Measurements from ENCODE around the gene CTDSPL.
"Not testable (repeated sequence)": the region's sequence is repeated elsewhere in the genome, so short reads cannot be mapped to it uniquely, and the experiment has no call there.

CTDSPL gene

DNA sequence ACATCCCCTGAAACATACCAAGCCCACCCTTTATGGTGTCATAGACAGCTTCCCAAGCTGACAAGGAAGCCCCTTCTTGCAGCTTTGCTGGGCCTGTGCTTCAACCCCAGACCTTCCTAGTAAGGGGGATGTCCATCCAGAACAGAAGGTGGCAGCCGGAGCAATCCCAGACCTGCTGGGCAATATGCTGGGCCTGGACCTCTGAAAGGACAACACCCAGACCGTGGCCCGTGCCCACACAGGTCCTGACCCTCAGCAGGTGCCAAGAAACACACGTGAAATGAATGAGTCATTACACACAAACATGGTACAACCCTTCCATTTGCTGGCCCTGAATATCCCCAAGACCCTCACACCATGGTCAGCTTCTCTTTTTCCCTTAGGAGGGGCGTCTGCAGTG lies 109.1 kb downstream of the CTDSPL start:
- DNase-seq = no peak

DNA sequence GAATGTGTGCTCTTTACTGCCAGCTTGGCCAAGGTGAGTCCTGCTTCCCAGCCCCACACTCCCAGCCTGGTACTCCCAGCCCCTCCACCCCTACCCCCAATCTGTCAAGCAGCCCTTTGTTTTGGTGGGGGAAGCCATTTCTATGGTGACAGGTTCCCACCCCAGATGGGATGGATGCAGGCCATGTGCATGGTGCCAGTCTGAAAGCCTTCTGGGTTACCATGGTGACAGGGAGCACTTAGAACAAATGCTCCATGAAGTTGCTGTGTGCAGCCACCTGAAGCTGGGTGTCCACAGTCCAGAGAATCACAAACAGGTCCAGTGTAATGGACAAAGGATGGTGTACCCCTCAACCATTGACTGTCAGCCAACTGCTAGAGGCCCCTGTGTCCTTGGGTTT lies 109.8 kb downstream of the CTDSPL start:
- no peak for DNase-seq

- not testable (repeated sequence) for DNase-seq
These were observed 110.4 kb downstream of the CTDSPL start for GRCh38 chr3:37972056-37972455.

DNA sequence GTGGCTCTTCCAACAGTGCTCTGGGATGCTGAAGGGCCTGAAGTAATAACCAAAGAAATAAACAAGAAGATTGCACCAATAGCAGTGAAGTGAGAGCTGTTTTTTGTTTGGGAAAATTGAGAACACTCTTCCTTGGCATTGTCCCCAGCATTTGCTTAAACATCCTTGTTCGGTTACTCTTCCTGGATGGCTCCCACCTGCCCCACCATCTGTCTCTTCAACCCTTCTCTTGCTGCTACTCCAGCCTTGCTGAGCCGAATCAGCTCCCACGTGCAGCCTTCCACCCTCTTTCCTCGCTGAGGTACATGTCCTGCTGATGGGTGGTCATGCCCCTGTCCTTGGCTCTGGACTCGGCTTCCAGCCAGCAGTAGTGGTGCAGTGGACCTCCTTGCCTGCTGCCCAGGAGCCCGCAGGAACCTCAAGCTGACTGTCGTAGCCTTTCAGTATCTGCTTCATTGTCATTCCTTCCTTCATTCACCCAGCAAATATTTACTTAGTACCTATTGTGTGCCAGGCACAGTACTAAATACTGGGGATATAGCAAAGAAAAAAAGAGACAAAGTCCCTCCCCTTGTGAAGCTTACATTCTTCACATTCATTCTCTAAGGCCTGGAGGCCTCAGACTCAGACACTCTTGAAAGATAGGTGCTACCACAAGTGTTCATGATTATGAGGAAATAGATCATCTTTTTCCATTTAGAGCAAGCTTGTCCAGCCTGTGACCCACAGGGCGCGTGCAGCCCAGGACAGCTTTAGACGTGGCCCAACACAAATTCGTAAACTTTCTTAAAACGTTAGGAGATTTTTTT lies 111.8 kb downstream of the CTDSPL start:
- DNase-seq = no peak

DNA sequence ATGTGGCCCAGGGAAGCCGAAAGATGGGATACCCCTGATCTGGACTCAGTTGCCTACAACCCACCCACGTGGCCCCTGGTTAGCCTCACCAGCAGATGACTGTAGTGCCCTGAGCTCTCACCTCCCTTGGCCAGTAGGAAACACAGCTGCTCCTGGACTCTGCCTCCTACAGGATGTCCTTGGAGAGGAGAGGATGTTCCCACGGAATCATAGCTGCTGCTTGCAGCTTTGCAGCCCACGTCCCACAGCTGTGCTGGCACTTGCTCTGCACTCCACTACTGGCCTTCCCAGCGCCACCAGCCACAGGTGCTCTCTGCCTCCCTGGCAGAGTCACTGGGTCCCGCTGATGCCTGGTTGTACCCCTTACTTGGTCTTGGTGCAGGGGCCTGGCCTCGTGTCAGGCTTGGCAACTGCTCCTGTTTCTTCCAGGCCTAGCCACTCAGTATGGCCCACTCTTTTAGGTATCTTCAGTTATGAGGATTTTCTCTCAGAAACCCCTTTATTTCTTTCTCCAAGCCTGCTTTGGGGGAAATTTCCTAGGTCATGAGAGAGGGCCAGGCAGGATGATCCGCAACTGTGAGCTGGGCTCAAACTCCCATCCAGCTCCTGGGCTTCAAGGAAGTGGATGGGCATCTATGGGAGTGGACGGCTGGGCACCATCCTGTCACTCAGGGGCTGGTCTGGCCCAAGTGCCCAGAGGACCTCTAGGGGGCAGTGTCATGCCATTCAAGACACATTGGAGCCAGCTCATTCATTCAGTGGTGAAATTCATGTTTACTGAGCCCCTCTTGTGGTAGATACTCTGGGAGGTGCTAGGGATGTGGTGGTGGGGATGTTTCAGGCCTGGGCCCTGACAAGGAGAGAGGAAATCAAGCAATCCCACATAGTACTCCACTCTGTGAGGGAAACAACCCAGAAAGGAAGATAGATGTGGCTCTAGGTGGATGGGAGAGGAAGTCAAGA lies 112.7 kb downstream of the CTDSPL start:
- peak; percentile 69 to 79 for DNase-seq

- DNase-seq = peak in 1 of 2 donors; percentile 38
These were observed 118.1 kb downstream of the CTDSPL start for GRCh38 chr3:37979541-37980461.

- DNase-seq = no peak
These were observed 119.0 kb downstream of the CTDSPL start for GRCh38 chr3:37980462-37981347.

DNA sequence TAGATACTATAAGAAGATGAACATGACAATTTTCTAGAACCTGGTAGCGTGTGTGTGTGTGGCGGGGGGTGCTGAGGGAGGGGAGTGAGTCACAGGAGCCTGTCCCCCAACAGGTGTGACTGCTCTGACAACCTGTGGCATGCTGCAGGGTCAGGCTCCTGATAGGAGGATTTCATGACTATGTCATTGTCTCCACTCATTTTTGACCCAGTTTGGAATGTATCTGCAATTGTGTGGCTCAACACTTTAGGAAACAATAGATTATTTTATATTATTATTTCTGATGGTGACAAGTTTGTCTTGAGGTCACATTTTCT lies 119.6 kb downstream of the CTDSPL start:
- DNase-seq = no peak

GRCh38 chr3:37982331-37982730 lies 120.7 kb downstream of the CTDSPL start:
- no peak for DNase-seq

GRCh38 chr3:37984051-37984450 lies 122.4 kb downstream of the CTDSPL start:
- DNase-seq = no peak

DNA sequence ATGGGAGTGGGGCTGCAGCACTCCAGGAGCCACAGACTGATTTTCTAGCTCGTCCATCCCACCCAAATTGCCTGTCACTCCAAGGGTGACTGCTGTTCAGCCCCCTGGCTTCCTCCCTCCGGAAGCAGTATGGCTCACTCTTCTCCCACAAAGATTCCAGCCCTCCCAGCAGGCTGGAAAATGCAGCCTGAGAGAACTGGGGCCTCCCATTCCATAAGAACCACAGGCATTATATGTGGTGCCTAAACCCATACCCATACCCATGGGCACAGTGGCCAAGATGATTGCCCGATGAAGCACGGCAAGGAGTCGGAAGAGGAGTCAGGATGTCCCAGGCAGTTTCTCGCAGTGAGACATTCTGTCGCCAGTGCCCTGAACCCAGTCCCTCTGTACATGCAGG lies 122.9 kb downstream of the CTDSPL start:
- no peak for DNase-seq

DNA sequence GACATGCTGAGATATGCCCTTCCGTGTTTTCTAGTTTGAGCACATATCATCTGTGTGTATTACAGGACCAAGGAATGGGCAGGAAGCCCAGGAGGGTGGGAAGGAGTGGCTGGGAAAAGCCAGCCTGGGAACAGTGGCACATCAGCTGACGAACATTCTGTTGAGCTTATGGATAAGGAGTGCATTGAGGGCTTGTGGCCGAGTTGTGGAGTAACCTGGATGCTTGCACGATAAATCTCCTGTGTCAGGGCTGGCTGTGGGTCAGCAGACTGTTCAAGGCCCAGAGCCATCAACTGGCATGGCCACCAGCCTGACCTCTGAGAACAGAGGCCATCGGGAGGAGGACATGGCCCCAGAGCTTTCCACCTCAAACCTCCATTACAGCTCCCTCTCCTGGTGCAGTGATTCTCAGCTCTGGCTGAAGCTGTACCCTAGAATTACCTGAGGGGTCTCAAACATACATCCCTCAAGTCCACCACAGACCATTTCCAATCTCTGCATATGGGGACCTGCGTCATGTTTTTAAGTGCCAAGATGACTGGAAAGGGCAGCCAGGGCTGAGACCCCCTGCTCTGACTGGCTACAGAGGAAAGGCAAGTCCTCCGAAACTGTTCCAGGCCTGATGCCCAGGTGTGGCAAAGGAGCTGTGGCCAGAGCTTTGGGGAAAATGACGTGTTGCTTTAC lies 124.1 kb downstream of the CTDSPL start:
- DNase-seq = no peak

DNA sequence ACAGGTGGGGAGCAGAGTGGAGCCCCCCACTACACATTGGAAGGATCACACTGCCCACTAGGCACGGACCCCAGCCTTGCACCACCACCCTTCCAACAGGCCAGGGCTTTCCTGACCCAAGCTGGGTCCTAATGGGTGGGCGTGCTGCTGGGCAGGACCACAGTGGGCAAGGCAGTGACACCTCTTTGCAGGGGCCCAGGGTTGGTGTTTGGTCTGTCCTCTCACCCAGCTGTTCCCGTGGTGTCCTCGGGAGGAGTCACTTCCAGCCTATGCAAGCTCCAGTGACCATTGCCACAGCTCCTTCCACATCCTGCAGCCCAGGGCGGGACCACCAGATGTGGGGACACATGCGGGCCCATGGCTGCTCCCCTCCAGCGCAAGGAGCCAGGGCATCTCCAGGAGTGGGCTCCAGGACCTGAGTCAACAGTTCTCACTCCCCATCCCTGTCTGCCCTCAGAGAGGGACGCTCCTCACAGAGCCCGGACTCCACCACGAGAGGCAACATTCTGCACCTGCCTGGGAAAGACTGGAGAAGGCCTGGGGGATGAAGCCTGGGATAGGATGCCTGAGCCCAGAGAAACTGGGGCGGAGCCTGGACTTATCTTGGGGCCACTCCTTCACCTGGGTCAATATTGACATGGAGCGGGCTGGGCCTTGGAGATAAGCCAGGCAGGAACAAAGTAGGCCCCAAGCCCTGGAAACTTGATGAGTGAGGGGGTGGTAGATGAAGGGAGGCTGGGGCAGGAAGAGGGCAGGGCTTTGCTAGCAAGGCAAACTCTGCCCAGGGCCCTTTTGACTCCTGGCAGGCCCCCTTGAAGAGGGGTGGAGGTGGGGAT lies 125.0 kb downstream of the CTDSPL start:
- DNase-seq = no peak

DNA sequence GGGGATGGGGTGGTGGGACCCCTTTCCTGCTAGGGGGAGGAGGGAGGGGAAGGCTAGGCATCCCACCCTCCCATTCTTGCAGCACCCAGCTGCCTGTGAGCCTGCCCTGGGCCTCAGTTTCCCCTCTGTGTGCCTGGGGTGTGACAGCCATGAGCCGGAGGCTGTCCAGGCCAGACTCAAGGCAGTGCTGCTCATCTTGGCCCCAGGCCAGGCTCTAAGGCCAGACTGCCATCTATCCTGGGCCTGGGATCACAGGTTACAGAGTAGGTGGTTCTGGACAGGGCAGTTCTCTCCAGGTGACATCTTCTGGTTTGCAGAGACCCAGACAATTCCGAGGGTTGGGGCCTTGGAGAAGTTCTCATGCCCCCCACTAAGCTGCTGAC lies 125.6 kb downstream of the CTDSPL start:
- no peak for DNase-seq

DNA sequence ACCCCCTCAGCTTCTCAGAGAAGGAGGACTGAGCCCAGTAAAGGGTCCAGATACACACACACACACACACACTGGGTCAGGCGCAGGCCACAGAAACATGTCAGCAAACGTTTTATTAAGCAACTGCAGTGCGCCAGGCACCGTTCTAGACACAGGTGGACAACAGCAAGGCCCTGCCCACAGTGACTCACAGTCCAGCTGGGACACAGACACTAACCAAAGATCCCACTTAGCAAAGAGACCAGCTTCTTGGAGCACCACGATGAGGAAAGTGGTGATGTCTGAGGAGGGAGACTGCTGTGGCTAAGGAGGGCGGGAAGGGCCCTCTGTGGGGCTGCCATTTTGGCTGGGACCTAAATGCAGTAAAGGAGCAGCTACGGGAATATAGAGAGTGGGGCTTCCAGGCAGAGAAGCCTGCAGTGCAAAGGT lies 126.1 kb downstream of the CTDSPL start:
- no peak for DNase-seq

- not testable (repeated sequence) for DNase-seq
These were observed 126.7 kb downstream of the CTDSPL start for GRCh38 chr3:37988376-37988775.

DNA sequence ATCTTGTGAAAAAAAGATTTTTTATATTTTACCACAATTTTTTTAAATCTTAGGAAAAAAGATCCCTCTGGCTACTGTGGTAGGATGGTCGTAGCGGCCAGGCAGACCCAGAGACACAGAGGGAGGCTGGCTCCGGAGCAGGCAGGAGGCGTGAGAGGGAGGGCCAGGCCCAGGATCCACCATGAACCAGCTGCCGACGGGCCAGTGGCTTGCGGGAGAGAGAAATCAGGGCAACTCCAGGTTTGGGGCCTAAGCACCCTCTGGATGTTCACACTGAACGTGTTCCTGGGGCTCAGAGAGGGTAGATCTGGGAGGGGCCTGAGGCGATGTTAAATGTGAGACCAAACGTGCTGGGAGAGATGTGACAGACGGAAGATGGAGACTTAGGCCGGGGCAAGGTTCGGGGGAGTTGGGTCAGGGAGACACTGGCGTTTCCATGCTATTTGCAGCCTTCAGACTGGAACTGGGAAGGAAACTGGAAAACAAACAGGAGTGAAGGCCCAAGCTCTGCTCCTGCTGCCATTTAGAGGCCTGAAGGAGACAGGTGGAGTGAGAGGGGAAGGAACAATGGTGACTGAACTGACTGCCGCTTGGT lies 127.3 kb downstream of the CTDSPL start:
- no peak for DNase-seq

DNA sequence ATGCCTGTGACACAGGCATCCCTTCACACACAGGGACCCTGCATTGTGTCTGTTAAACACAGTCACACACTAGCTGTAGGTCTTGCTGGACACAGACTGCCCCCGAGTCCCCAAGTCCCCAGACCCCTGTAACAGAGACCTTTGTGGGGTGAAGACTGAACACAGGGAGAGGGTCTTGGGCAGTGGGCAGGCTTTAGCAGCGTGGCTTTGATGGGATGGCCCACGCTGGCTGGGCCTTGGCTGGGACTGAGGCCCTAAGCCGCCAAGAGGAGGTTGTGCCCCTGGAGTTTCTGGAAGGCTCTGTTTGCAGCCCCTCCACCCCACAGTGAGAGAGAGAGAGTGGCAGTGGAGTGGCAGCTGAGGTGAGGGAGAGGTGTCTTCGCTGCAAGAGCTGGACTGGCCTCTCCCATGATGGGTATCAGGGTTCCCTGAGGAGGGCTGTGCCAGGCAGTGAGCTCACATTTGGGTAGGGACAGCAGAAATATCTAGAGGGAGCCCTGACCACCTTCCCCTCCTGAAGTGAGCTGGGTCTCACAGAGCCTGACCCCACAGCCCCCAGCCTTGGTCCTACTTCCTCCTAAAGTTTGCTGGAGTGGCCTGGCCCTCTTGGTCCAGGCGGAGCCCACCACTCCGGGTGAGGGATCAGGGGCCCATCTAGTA lies 128.3 kb downstream of the CTDSPL start:
- DNase-seq = no peak

GRCh38 chr3:37990527-37990926 lies 128.8 kb downstream of the CTDSPL start, which contains the start of gene VILL:
Gene VILL (plus strand): TSS chr3:37990786. CDS start chr3:37993673, 2,887 bp downstream.
- no peak for DNase-seq

All from CD4-positive, alpha-beta T cell treated with Interferon alpha-2 for 1 hour (primary cell).